Osteocyte (in vitro differentiated cells): ENCODE data around the gene MGAT5. TPM values are rescaled to one million over a fixed set of nuclear protein-coding genes. Genes with fewer than 3 reads are reported as not detected.

Source experiments
- DNase-seq: peaks from one replicate; pipeline ENCODE4 v3.0.0; 2021; ENCODE audit warnings: mixed read lengths; ENCODE audit not compliant: unreplicated experiment; ENCODE audit errors: extremely low spot score
- H3K27ac Mint-ChIP-seq: one replicate; pipeline ENCODE4 v1.8.0; 2021; ENCODE audit warnings: mild to moderate bottlenecking, mixed read lengths; ENCODE audit not compliant: unreplicated experiment
- H3K27me3 Mint-ChIP-seq: one replicate; pipeline ENCODE4 v1.8.0; 2021; ENCODE audit warnings: mixed read lengths; ENCODE audit not compliant: unreplicated experiment
- H3K36me3 Mint-ChIP-seq: one replicate; pipeline ENCODE4 v1.8.0; 2021; ENCODE audit warnings: mixed read lengths; ENCODE audit not compliant: unreplicated experiment
- H3K4me1 Mint-ChIP-seq: one replicate; pipeline ENCODE4 v1.8.0; 2021; ENCODE audit warnings: mixed read lengths; ENCODE audit not compliant: unreplicated experiment
- H3K4me3 Mint-ChIP-seq: one replicate; pipeline ENCODE4 v1.8.0; 2021; ENCODE audit warnings: mild to moderate bottlenecking, moderate library complexity, mixed read lengths; ENCODE audit not compliant: unreplicated experiment
- H3K9me3 Mint-ChIP-seq: one replicate; pipeline ENCODE4 v1.8.0; 2021; ENCODE audit warnings: mixed read lengths; ENCODE audit not compliant: unreplicated experiment
- total RNA-seq: library from RNA; stranded (reverse); gene quantifications from 2 replicates; pipeline ENCODE4 v1.2.1, GENCODE V29; 2021
- TF ChIP-seq, protein P1 (sequence below): fragments of 200-600 bp; sonication (generic); IDR thresholded peaks from 2 replicates; pipeline ENCODE4 v1.5.0; 2021; ENCODE audit warnings: antibody characterized with exemption, mild to moderate bottlenecking, moderate library complexity

The MGAT5 gene
- total RNA-seq, 1 donor from 2014 or later: 22.6 TPM

DNA sequence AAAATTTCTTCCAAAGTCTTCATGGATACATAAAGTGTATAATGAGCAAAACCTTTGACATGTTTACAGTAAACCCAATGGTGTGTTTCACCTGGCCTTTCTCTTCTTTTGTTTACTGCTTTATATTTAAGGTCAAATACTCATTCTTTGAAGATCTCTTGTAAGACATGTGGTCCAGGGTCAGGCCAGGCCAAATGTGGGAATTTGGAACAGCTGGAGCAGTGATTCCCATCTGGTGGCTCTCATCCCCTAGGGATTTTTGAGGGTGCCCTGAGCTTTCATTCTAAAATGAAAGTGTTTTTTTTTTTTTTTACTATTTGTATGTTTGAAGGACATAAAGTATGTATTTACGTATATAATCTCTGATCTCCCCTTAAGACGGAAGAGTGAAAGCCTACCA lies 13.8 kb upstream of the MGAT5 start:
- H3K4me3 Mint-ChIP-seq: no peak overlapping the region
- H3K27ac Mint-ChIP-seq: no peak overlapping the region
- no peaks in the 10 kb centered on the region for H3K36me3 Mint-ChIP-seq
- no peaks in the 10 kb centered on the region for H3K9me3 Mint-ChIP-seq
- no peak for DNase-seq
- no peaks in the 10 kb centered on the region for H3K27me3 Mint-ChIP-seq
- peaks cover 3% of the 10 kb centered on the region for H3K4me1 Mint-ChIP-seq
- TF ChIP-seq, protein P1, sequence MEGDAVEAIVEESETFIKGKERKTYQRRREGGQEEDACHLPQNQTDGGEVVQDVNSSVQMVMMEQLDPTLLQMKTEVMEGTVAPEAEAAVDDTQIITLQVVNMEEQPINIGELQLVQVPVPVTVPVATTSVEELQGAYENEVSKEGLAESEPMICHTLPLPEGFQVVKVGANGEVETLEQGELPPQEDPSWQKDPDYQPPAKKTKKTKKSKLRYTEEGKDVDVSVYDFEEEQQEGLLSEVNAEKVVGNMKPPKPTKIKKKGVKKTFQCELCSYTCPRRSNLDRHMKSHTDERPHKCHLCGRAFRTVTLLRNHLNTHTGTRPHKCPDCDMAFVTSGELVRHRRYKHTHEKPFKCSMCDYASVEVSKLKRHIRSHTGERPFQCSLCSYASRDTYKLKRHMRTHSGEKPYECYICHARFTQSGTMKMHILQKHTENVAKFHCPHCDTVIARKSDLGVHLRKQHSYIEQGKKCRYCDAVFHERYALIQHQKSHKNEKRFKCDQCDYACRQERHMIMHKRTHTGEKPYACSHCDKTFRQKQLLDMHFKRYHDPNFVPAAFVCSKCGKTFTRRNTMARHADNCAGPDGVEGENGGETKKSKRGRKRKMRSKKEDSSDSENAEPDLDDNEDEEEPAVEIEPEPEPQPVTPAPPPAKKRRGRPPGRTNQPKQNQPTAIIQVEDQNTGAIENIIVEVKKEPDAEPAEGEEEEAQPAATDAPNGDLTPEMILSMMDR: no peak

GRCh38 chr2:134241911-134242310 lies 12.0 kb upstream of the MGAT5 start:
- H3K4me3 Mint-ChIP-seq: no peak overlapping the region
- no peaks in the 10 kb centered on the region for H3K36me3 Mint-ChIP-seq
- H3K27me3 Mint-ChIP-seq: no peaks in the 10 kb centered on the region
- TF ChIP-seq, protein P1: no peak
- H3K4me1 Mint-ChIP-seq: peaks cover 4% of the 10 kb centered on the region
- DNase-seq: no peak
- no peaks in the 10 kb centered on the region for H3K9me3 Mint-ChIP-seq
- no peak overlapping the region for H3K27ac Mint-ChIP-seq

GRCh38 chr2:134243244-134243643 lies 10.6 kb upstream of the MGAT5 start:
- Mint-ChIP-seq H3K27me3 (no peaks in the 10 kb centered on the region), H3K36me3 (no peaks in the 10 kb centered on the region), H3K9me3 (no peaks in the 10 kb centered on the region), H3K27ac (no peak overlapping the region), H3K4me3 (no peak overlapping the region), H3K4me1 (peaks cover 4% of the 10 kb centered on the region)
- TF ChIP-seq, protein P1: no peak
- no peak for DNase-seq

DNA sequence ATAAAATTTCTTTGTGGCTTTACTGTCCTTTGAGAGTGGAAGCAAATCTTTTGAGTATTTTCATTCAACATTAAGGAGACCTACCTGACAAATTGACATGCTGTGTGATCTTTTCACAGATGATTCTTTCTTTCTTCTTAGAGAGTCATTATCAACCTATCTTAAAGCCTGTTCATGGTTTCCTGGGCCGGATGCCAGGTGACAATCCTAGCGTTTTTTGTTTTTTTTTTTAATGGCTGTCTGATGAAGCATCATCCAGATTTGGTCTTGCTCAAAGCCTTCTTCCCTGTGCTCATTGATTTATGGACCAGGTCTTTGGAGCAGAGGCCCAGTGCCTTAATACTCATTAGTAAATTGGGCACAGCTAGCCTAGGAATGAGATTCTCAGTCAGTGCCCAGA lies 9.8 kb upstream of the MGAT5 start:
- Mint-ChIP-seq H3K4me1 (peaks cover 4% of the 10 kb centered on the region), H3K27ac (no peak overlapping the region), H3K36me3 (no peaks in the 10 kb centered on the region), H3K27me3 (no peaks in the 10 kb centered on the region), H3K9me3 (no peaks in the 10 kb centered on the region), H3K4me3 (no peak overlapping the region)
- TF ChIP-seq, protein P1: no peak
- DNase-seq: no peak

GRCh38 chr2:134244587-134244986 lies 9.3 kb upstream of the MGAT5 start:
- Mint-ChIP-seq H3K27me3 (no peaks in the 10 kb centered on the region), H3K27ac (no peak overlapping the region), H3K4me1 (peaks cover 4% of the 10 kb centered on the region), H3K9me3 (no peaks in the 10 kb centered on the region), H3K36me3 (no peaks in the 10 kb centered on the region), H3K4me3 (no peak overlapping the region)
- TF ChIP-seq, protein P1: no peak
- DNase-seq: no peak
